GM18909 (cell line): ENCODE measurements around the gene CLEC4E.
A peak's percentile ranks its signal among the peaks of the same experiment; 100 is the strongest.
"Not testable (repeated sequence)": the region's sequence is repeated elsewhere in the genome, so short reads cannot be mapped to it uniquely, and the experiment has no call there.

Experiments
- ATAC-seq: cut with Tn5 transposase; IDR thresholded peaks from one replicate; pipeline ENCODE4 v1.9.1; 2021; ENCODE audit warnings: mild to moderate bottlenecking; ENCODE audit not compliant: unreplicated experiment, poor library complexity

Gene CLEC4E

DNA sequence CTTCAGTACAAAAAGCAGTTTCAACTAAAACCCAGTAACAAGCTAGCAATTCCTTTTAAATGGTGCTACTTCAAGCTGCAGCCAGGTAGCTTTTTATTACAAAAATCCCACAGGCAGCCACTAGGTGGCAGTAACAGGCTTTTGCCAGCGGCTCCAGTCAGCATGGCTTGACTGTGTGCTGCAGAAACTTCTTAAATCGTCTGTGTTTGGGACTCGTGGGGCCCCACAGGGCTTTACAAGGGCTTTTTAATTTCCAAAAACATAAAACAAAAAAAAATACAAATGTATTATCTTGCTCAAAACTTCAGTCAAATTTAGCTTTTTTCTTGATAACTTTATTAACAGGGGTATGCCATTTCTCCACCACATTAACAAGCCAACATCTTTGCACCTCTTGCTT, 3.6 kb upstream of the CLEC4E start:
- peak; percentile 71 for ATAC-seq

DNA sequence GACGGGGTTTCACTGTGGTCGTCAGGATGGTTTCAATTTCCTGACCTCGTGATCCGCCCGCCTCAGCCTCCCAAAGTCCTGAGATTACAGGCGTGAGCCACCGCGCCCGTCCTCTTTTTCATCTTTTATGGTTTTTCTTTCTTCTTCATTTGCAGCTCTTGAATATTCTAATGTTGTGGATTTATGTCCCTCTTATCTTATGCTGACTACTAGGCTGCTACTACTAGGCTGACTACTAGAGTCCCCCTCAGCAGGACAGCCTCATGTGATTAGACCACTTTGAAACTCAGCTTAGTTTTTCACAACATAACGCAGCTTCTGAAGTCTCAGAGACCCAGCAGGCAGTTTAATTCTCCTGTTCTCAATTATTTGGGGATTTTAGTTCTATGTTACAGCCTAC, 857 bp upstream of the CLEC4E start:
- no peak for ATAC-seq

DNA sequence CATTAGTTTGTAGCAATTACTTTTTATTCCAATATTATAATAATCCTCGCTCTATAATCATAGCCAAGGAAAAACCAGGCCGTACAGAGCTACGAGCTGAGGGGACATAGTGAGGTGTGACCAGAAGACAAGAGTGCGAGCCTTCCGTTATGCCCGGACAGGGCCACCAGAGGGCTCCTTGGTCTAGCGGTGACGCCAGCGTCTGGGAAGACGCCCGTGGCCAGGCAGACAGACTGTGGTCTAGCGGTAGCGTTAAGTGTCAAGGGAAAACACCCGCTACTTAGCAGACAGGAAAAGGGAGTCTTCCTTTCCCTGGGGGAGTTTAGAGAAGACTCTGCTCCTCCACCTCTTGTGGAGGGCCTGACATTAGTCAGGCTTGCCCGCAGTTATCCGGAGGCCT, 2.9 kb downstream of the CLEC4E start:
- not testable (repeated sequence) for ATAC-seq

DNA sequence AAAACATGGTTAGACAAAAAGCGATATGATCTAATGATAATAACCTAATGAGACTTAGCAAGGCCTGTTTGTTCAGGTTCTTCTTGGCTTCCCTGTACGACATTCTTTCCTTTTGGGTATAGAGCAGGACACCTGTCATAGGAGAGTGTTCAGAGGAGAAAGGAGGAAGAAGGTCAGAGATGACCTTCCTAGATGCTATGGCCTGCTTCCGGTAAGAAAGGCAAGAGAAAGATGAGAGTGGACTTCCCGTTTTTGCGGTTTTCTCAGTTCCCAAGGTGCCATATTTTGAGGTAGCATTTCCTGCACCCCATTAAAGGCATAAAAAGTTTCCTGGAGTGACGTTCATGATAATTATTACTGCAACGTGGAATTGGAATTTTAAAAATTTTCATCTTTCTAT, 8.7 kb downstream of the CLEC4E start:
- no peak for ATAC-seq

DNA sequence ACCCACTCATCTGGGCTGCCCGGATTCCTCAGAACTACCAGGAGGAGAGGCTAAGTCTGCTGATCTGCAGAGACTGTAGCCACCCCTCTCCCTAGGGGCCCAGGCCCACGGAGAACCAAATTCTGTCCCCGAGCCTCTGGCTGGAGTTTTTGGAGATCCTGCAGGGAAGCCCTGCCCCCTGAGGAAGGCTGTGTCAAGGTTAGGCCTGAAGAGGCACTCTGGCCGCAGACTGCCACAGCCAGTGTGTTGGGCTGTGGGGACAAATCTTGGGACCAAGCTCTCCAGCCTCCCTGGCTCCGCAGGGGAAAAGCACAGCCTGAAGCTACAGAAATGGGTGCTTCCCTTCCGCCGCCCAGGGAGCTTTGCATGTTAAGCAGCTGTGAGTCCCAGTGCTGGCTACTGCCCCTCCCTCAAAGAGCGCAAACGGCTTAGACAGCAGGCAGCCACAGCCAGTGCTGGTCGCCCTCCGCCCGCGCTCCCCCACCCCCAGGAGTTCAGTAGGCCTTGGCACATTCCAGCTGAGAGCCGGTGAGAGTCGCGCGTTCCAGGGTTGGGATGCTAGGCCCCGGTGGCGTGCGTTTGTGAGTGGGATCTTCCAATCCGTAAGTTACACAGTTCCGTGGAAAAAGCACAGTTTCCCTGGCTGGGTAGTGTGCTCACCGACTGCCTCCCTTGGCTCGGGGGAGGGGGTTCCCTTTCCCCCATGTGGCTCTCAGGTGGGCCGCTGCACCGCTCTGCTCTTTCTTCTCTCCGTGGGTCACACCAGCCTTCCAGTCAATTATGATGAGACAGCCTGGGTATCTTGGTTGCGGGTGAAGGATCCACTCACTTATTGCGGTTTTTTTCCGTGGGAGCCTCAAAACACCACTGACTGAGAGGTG, 13.2 kb downstream of the CLEC4E start:
- no peak for ATAC-seq

DNA sequence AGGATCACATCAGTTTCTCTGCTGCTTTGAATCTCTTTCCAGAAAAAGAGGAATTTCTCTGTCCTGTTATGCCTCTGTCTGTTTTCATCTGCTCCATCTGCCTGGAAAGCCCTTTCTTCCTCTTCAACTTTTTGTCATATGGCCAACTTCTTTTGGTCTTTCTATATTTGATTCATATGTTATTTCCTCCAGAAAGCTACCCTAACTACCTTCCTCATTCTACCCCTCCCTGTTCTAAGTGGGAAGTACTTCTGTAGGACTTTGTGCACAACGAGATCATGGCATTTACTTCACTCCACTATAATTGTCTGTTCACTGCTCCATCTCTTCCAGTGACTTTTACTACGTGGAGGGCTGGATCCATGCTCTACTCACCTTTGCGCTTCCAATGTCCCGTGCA, 21.5 kb downstream of the CLEC4E start:
- ATAC-seq, result no peak

DNA sequence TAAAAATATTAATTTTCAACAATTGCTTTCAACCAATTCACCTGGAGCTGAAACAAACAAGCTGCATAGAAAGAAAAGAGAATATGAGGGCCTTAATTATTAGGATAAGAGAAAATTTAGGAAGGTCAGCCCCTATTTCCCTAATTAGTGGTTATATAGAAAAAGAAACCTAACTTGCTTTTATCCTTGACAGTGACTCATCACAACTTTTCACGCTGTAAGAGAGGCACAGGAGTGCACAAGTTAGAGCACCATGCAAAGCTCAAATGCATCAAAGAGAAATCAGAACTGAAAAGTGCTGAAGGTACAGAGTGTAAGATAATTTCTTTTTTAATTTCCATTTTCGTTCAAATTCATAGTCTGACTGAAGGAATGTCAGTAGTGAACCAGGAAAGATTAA, 22.7 kb downstream of the CLEC4E start:
- ATAC-seq, result no peak

DNA sequence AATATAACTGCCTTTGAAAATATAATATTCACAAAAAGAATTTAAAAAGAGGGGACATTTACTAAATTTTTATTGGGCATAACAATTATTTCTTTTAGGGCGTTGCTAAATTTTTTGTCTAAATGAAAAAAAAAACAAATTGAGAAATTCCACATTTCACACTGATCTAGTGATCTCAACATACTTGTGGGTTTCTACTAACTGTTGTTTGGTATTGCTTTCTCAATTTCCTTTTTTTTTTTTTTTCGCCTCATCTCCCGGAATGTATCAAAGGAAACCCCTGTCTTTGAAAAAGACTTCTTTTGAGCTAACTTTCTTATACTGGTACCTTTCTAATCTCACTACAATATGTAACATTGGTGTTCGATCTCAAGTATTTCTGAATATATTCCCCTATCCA, 27.4 kb downstream of the CLEC4E start, which contains the start of gene CLEC4D:
CLEC4D (plus strand) TSS at position 248 of the 400 bp plus-strand sequence. CDS start 230 bp downstream, outside the sequence.
- no peak for ATAC-seq

DNA sequence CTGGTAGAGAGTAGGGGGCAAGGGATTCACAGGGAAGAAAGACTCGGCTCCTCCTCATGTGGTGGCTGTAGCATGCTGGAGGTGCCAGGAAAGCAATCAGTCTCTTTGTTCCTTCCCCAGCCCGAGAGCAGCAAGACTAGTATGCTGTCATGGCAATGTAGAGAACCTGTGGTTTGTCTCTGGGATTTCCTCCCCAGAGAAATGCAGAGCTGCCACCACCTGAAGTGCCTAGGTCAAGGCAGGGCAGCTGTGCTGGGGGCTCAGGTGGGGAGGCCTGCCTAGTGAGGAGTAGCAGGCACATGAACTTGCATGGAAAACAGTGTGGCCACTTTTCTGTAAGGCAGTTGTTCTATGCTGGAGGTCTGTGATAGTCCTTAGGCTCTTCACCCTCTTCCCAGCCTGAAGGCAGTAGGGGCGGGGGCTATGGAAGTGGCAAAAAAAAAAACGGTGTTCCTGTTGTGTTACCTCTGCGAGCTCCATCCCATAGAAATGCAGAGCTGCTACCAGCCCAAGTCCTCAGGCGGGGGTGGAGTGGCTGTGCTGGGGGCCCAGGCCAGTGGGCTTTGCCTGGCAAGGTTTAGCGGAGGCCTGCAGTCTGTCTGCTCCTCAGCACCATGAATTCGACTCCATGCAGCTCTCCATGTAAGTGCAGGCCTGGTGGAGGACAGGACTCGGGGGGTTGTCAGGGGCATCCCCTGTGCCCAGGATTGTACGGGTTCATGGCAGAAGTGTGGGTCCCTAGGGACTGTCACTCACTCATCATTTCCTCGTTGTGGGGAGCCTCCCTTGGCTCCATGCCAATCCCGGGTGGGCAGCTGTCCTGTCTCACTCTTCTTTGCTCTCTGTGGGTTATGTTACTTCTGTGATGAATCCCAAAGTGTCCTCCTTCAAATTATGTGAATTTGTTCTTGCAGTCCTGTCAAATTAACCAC, 31.5 kb downstream of the CLEC4E start:
- ATAC-seq, result no peak

DNA sequence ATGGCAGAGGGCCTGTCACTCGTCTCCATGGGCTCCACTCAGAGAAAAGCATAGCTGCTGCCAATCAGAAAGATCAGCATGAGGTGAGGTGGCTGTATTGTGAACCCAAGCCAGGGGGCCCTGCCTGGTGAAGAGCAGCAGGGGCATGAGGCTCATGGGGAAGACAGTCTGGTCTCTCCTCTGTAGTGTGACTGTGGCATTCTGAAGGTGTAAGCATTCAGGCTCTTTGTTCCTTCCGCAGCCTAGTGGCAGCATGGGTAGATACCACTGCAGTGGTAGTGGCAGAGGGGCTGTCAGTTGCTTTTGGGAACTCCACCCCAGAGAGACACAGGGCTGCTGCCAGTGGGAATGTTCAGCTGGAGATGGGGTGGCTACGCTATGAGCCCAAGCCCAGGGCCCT, 32.5 kb downstream of the CLEC4E start:
- no peak for ATAC-seq

DNA sequence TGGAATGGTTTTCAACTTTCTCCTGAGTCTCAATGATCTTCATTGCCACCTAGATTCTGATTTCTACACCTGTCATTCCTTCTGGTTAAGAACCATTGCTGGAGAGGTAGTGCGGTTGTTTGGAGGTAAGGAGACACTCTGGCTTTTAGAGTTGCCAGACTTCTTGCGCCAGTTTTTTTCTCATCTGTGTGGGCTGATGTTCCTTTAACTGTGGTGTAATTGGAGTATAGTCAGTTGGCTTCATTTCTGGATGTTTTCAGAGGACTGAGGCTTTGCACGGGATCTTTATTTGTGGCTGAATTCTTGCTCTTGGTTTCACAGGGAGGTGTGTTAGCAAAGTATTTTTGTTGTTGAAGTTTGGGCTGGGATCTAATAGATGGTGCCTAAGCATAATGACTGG, 33.1 kb downstream of the CLEC4E start:
- no peak for ATAC-seq

DNA sequence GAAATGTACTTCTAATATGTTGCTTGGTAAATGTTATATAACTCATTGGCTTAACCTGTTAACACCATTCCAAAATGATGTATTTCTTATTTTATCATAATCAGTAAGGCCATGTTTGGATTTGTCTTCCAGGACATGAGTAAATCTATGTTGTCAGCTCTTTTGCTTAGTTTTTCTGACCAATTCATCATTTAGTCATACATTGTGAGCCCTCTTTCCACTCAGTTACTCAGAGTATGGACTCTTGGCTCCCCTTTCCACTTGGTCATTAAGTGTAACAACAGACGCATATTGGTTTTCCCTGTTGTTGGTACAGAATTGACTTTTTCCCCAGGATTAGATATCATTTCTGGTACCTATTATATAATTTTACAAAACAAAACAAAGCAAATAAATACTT, 36.4 kb downstream of the CLEC4E start:
- ATAC-seq, result no peak

DNA sequence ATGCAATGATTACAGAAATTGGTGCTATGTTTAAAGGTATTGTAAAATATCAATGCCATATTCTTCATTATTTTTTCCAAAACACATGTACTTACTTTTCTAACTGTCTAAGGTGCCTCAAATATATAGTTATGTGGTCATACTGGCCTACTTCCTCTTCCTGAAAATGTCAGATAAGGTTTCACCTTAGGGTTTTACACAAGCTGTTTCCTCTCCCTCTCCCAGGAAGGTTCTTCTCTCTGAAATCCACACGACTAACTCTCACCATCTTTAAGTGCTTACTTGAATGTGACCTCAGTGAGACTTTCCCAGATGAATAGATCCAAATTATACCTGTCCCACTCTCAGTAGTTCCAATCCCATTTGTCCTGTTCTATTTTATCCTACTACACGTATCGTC, 39.0 kb downstream of the CLEC4E start:
- no peak for ATAC-seq

DNA sequence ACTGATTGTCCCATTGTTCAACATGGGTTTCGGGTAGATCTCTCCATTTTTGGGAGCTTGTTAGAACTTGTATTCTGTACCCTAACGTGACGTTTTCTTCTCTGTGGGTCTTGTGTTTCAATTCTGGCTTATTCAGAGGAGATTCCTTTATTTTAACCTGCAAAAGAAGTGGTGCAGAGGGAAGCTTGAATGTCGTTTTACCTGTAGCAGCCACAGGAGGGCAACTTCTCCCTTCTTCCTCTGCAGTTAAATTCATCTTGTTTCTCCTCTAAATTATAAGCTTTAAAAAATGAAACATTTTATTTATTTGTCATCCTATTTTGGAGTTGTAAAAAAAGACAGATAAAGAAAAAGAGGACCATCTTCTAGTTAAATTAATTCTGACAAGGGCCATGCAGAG, 41.1 kb downstream of the CLEC4E start:
- no peak for ATAC-seq

DNA sequence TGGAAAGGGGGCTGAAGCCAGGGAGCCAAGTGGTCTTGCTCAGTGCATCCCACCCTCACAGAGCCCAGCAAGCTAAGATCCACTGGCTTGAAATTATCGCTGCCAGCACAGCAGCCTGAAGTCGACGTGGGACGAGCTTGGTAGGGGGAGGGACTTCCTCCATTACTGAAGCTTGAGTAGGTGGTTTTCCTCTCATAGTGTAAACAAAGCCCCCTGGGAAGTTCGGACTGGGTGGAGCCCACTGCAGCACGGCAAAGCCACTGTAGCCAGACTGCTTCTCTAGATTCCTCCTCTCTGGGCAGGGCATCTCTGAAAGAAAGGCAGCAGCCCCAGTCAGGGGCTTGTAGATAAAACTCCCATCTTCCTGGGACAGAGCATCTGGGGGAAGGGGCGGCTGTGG, 44.6 kb downstream of the CLEC4E start:
- ATAC-seq, result not testable (repeated sequence)

DNA sequence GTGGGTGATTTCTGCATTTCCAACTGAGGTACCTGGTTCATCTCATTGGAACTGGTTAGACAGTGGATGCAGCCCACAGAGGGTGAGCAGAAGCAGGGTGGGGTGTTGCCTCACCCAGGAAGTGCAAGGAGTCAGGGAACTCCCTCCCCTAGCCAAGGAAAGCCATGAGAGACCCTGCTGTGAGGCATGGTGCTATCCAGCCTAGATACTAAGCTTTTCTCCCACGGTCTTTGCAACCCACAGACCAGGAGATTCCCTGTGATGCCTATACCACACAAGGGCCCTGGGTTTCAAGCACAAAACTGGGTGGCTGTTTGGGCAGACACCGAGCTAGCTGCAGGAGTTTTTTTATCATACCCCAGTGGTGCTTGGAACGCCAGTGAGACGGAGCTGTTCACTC, 45.0 kb downstream of the CLEC4E start:
- ATAC-seq, result not testable (repeated sequence)

DNA sequence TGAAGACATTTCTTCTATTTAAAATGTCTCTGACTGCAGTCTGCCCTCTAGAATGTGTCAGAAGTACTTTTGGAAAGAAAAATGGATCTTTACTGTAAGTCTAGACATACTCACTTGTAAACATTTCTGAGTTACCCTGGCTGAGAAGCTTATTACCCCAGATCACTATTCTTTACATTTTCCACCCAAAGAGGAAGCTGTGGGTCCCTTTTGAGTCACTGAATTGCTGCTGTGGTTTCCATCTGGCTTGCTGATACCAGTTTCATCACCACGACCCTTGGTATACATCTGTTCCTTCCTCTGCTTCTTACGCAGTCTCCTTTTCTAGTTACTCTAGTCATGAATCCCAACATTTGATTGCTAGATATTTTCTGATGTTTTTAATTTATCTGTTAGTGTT, 47.6 kb downstream of the CLEC4E start:
- peak; percentile 98 for ATAC-seq

DNA sequence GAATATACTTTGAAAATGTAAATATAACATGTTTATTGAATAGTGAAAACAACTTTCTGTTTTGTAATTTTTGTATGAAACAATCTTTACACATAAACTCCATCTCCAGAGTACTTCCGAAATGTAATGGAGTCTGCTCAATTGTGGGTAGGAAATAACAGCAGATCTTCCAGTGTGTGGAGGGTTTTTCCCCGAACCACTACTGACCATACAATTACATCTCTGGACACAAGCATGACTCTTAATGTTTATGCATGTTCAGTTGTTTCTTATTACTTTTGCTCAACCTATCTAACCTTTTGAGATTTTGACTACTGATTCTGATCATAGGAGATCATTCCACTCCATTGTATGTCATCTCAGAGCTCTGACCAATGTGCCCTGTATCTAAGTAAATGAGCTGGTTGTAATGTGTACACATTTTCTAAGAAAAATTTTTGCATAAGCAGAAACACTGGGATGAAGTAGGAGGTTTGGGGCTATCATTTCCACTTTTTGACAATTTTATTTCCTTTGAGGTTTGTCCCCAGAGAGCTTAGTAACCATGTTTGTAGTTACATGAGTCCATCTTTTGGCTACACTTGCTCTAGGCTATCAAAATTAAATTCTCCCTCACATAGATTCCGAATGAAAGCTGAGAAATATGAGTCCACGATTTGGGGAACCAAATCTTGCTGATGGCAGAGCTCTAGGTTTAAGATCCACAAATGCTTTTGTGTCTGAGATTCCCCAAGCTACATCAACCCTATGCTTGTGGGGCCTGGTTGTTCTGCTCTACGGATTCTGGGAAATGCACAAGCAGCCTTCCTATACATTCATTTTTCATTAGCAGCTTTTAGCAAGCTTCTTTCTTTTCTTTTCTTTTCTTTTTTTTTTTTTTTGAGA, 48.8 kb downstream of the CLEC4E start:
- ATAC-seq, result no peak
